Muscle layer of colon (tissue), 2 donors: ENCODE data around the gene LY9.
"Not testable (repeated sequence)": the region's sequence is repeated elsewhere in the genome, so short reads cannot be mapped to it uniquely, and the experiment has no call there.

ENCODE experiments used
- H3K27ac ChIP-seq: one replicate; pipeline ENCODE4 v1.7.0; 2013; ENCODE audit warnings: low read depth, mild to moderate bottlenecking, low read length, moderate library complexity
- H3K27me3 ChIP-seq, 2 donors: one replicate each; pipeline ENCODE4 v1.7.0; 2013; ENCODE audit warnings: low read length in 2 of 2, mild to moderate bottlenecking in 2 of 2; ENCODE audit not compliant: insufficient read depth in 2 of 2, control insufficient read depth in 1 of 2
- H3K36me3 ChIP-seq: one replicate; pipeline ENCODE4 v1.7.0; 2013; ENCODE audit warnings: mild to moderate bottlenecking, low read length; ENCODE audit not compliant: insufficient read depth
- H3K4me1 ChIP-seq: one replicate; pipeline ENCODE4 v1.7.0; 2013; ENCODE audit warnings: mild to moderate bottlenecking, low read length; ENCODE audit not compliant: insufficient read depth
- H3K4me3 ChIP-seq, 2 donors: one replicate each; pipeline ENCODE4 v1.7.0; 2013; ENCODE audit warnings: low read length in 2 of 2, low read depth in 1 of 2, mild to moderate bottlenecking in 1 of 2, moderate library complexity in 1 of 2
- H3K9ac ChIP-seq: one replicate; pipeline ENCODE4 v1.7.0; 2013; ENCODE audit warnings: low read length
- H3K9me3 ChIP-seq: one replicate; pipeline ENCODE4 v1.7.0; 2013; ENCODE audit warnings: mild to moderate bottlenecking, low read length
- donor health status: abdominal sarcoma.
- donor health status: Adenocarcinoma of cecum.

LY9 gene

GRCh38 chr1:160860840-160861505 lies 65.0 kb downstream of the LY9 start:
- H3K36me3 ChIP-seq: no peaks in the 10 kb centered on the region
- H3K9me3 ChIP-seq: no peaks in the 10 kb centered on the region
- no peaks in the 10 kb centered on the region for H3K27me3 ChIP-seq
- H3K27ac ChIP-seq: no peak overlapping the region
- no peaks in the 10 kb centered on the region for H3K4me1 ChIP-seq
- no peak overlapping the region for H3K4me3 ChIP-seq
- no peak overlapping the region for H3K9ac ChIP-seq

GRCh38 chr1:160862203-160863060 lies 66.5 kb downstream of the LY9 start, which contains the start of gene CD244:
CD244 (minus strand) TSS chr1:160862887; CDS start chr1:160862677, 210 bp downstream.
- Histone ChIP-seq H3K27ac (no peak within 1 kb of the TSS), H3K9me3 (no peaks in the 10 kb centered on the region), H3K27me3 (no peaks in the 10 kb centered on the region), H3K9ac (no peak within 1 kb of the TSS), H3K4me1 (no peaks in the 10 kb centered on the region), H3K4me3 (no peak within 1 kb of the TSS), H3K36me3 (no peaks in the 10 kb centered on the region)

GRCh38 chr1:160863061-160863773 lies 67.2 kb downstream of the LY9 start:
- Histone ChIP-seq H3K9me3 (no peaks in the 10 kb centered on the region), H3K27me3 (no peaks in the 10 kb centered on the region), H3K36me3 (no peaks in the 10 kb centered on the region), H3K27ac (no peak overlapping the region), H3K4me3 (no peak overlapping the region), H3K4me1 (no peaks in the 10 kb centered on the region), H3K9ac (no peak overlapping the region)

- Histone ChIP-seq H3K4me3 (no peak overlapping the region), H3K9me3 (no peaks in the 10 kb centered on the region), H3K27me3 (no peaks in the 10 kb centered on the region), H3K27ac (no peak overlapping the region), H3K4me1 (no peaks in the 10 kb centered on the region), H3K36me3 (no peaks in the 10 kb centered on the region), H3K9ac (no peak overlapping the region)
These were observed 67.8 kb downstream of the LY9 start for GRCh38 chr1:160863774-160864131.

GRCh38 chr1:160864173-160864572 lies 68.2 kb downstream of the LY9 start:
- H3K9ac ChIP-seq: no peak overlapping the region
- H3K4me3 ChIP-seq: no peak overlapping the region
- no peaks in the 10 kb centered on the region for H3K36me3 ChIP-seq
- no peaks in the 10 kb centered on the region for H3K9me3 ChIP-seq
- H3K27ac ChIP-seq: no peak overlapping the region
- H3K27me3 ChIP-seq: no peaks in the 10 kb centered on the region
- no peaks in the 10 kb centered on the region for H3K4me1 ChIP-seq

GRCh38 chr1:160865337-160865736 lies 69.4 kb downstream of the LY9 start:
- no peak overlapping the region for H3K4me3 ChIP-seq
- no peak overlapping the region for H3K9ac ChIP-seq
- no peaks in the 10 kb centered on the region for H3K4me1 ChIP-seq
- no peaks in the 10 kb centered on the region for H3K9me3 ChIP-seq
- H3K27me3 ChIP-seq: no peaks in the 10 kb centered on the region
- H3K36me3 ChIP-seq: no peaks in the 10 kb centered on the region
- H3K27ac ChIP-seq: no peak overlapping the region

GRCh38 chr1:160866001-160866694 lies 70.2 kb downstream of the LY9 start:
- Histone ChIP-seq H3K9me3 (no peaks in the 10 kb centered on the region), H3K27me3 (no peaks in the 10 kb centered on the region), H3K4me3 (no peak overlapping the region), H3K9ac (no peak overlapping the region), H3K4me1 (no peaks in the 10 kb centered on the region), H3K27ac (no peak overlapping the region), H3K36me3 (no peaks in the 10 kb centered on the region)

- no peaks in the 10 kb centered on the region for H3K36me3 ChIP-seq
- H3K4me1 ChIP-seq: no peaks in the 10 kb centered on the region
- H3K9ac ChIP-seq: no peak overlapping the region
- H3K27me3 ChIP-seq: no peaks in the 10 kb centered on the region
- no peak overlapping the region for H3K27ac ChIP-seq
- H3K9me3 ChIP-seq: no peaks in the 10 kb centered on the region
- H3K4me3 ChIP-seq: no peak overlapping the region
These were observed 70.8 kb downstream of the LY9 start for GRCh38 chr1:160866695-160867260.

GRCh38 chr1:160867651-160868050 lies 71.7 kb downstream of the LY9 start:
- not testable (repeated sequence) for H3K27me3 ChIP-seq, H3K9me3 ChIP-seq, H3K4me3 ChIP-seq, H3K9ac ChIP-seq, H3K4me1 ChIP-seq, H3K36me3 ChIP-seq, H3K27ac ChIP-seq

- no peaks in the 10 kb centered on the region for H3K4me1 ChIP-seq
- H3K9ac ChIP-seq: no peak overlapping the region
- no peaks in the 10 kb centered on the region for H3K27me3 ChIP-seq
- no peaks in the 10 kb centered on the region for H3K36me3 ChIP-seq
- H3K27ac ChIP-seq: no peak overlapping the region
- H3K9me3 ChIP-seq: no peaks in the 10 kb centered on the region
- no peak overlapping the region for H3K4me3 ChIP-seq
These were observed 72.2 kb downstream of the LY9 start for GRCh38 chr1:160868141-160868540.

- H3K9me3 ChIP-seq: no peaks in the 10 kb centered on the region
- H3K36me3 ChIP-seq: no peaks in the 10 kb centered on the region
- no peaks in the 10 kb centered on the region for H3K27me3 ChIP-seq
- no peak overlapping the region for H3K4me3 ChIP-seq
- H3K4me1 ChIP-seq: no peaks in the 10 kb centered on the region
- H3K27ac ChIP-seq: no peak overlapping the region
- no peak overlapping the region for H3K9ac ChIP-seq
These were observed 79.0 kb downstream of the LY9 start for GRCh38 chr1:160874935-160875334.
